ENCODE data around the gene PRKCSH.
A peak's percentile ranks its signal among the peaks of the same experiment; 100 is the strongest.

Gene PRKCSH

GRCh38 chr19:11448923-11449554, 13.6 kb downstream of the PRKCSH start (continued):
- TF ChIP-seq ZNF2 (tag by site-specific recombination; IDR thresholded peaks at IDR 0.05) = no peak
- TF ChIP-seq, protein P1, sequence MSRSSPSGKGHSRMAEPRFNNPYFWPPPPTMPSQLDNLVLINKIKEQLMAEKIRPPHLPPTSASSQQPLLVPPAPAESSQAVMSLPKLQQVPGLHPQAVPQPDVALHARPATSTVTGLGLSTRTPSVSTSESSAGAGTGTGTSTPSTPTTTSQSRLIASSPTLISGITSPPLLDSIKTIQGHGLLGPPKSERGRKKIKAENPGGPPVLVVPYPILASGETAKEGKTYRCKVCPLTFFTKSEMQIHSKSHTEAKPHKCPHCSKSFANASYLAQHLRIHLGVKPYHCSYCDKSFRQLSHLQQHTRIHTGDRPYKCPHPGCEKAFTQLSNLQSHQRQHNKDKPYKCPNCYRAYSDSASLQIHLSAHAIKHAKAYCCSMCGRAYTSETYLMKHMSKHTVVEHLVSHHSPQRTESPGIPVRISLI (tag by site-specific recombination; IDR thresholded peaks at IDR 0.05) = no peak
- no peak for TF ChIP-seq TSHZ1 (tag by site-specific recombination; IDR thresholded peaks at IDR 0.05; ENCODE audit: borderline replicate concordance)
- TF ChIP-seq, protein P2, sequence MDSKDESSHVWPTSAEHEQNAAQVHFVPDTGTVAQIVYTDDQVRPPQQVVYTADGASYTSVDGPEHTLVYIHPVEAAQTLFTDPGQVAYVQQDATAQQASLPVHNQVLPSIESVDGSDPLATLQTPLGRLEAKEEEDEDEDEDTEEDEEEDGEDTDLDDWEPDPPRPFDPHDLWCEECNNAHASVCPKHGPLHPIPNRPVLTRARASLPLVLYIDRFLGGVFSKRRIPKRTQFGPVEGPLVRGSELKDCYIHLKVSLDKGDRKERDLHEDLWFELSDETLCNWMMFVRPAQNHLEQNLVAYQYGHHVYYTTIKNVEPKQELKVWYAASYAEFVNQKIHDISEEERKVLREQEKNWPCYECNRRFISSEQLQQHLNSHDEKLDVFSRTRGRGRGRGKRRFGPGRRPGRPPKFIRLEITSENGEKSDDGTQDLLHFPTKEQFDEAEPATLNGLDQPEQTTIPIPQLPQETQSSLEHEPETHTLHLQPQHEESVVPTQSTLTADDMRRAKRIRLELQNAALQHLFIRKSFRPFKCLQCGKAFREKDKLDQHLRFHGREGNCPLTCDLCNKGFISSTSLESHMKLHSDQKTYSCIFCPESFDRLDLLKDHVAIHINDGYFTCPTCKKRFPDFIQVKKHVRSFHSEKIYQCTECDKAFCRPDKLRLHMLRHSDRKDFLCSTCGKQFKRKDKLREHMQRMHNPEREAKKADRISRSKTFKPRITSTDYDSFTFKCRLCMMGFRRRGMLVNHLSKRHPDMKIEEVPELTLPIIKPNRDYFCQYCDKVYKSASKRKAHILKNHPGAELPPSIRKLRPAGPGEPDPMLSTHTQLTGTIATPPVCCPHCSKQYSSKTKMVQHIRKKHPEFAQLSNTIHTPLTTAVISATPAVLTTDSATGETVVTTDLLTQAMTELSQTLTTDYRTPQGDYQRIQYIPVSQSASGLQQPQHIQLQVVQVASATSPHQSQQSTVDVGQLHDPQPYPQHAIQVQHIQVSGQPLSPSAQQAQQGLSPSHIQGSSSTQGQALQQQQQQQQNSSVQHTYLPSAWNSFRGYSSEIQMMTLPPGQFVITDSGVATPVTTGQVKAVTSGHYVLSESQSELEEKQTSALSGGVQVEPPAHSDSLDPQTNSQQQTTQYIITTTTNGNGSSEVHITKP (tag by site-specific recombination; IDR thresholded peaks at IDR 0.05) = no peak
- no peak for TF ChIP-seq ZNF404 (tag by site-specific recombination; IDR thresholded peaks at IDR 0.05)
- no peak for TF ChIP-seq GLIS1 (tag by site-specific recombination; IDR thresholded peaks at IDR 0.05)
- TF ChIP-seq ZNF792 (tag by site-specific recombination; IDR thresholded peaks at IDR 0.05) = no peak

GRCh38 chr19:11450570-11451326, 15.3 kb downstream of the PRKCSH start:
- Histone ChIP-seq H3K9me3 (ENCODE audit: control insufficient read depth, insufficient read depth, low read depth, low read length) (no peaks in the 10 kb centered on the region), H3K4me1 (ENCODE audit: control insufficient read depth, insufficient read depth, low read length) (no peaks in the 10 kb centered on the region), H3K27ac (ENCODE audit: extremely low read depth, low read depth, low read length) (no peak overlapping the region), H3K36me3 (ENCODE audit: control insufficient read depth in 2 of 2, insufficient read depth in 1 of 2, low read length in 2 of 2) (peaks cover 10 to 43% of the 10 kb centered on the region in 2 experiments; a peak in 2 of 3 replicates), H3K4me3 (ENCODE audit: low read depth, low read length) (no peak overlapping the region)
- CTCF ChIA-PET = interaction anchor here (0.5 to 1.7 kb wide), 5 partner anchors 16 to 73 kb away, joined by 3 to 16 read pairs (median 4); partner anchors contain the start of genes ODAD3 and PRKCSH
- TF ChIP-seq SP2 (tag by site-specific recombination; IDR thresholded peaks at IDR 0.05) (peak; percentile 38), PRDM2 (tag by site-specific recombination; IDR thresholded peaks at IDR 0.05; ENCODE audit: borderline replicate concordance) (no peak)
- POLR2A ChIA-PET = interaction anchor here (1.1 kb wide), 1 partner anchor 76 kb away, joined by 3 read pairs; the partner anchor contains the start of gene SWSAP1
